HG03097 (cell line): ENCODE data around the gene DLG2.
"Not testable (repeated sequence)": the region's sequence is repeated elsewhere in the genome, so short reads cannot be mapped to it uniquely, and the experiment has no call there.

Source experiments
- ATAC-seq: cut with Tn5 transposase; IDR thresholded peaks from one replicate; pipeline ENCODE4 v1.9.1; 2021; ENCODE audit not compliant: unreplicated experiment, low FRiP score

DLG2 gene

GRCh38 chr11:85475660-85476517 lies 151.3 kb downstream of the DLG2 start:
- ATAC-seq: no peak

GRCh38 chr11:85472953-85473352 lies 154.2 kb downstream of the DLG2 start:
- ATAC-seq: no peak

- ATAC-seq: no peak
These were observed 162.9 kb downstream of the DLG2 start for GRCh38 chr11:85464283-85464682.

GRCh38 chr11:85459304-85459703 lies 167.8 kb downstream of the DLG2 start:
- ATAC-seq: no peak

GRCh38 chr11:85444479-85444878 lies 182.7 kb downstream of the DLG2 start:
- no peak for ATAC-seq

- ATAC-seq: no peak
These were observed 186.9 kb downstream of the DLG2 start for GRCh38 chr11:85440273-85440672.

GRCh38 chr11:85438328-85438727 lies 188.8 kb downstream of the DLG2 start:
- no peak for ATAC-seq

GRCh38 chr11:85431319-85431718 lies 195.8 kb downstream of the DLG2 start:
- no peak for ATAC-seq

- no peak for ATAC-seq
These were observed 203.3 kb downstream of the DLG2 start for GRCh38 chr11:85423794-85424193.

- ATAC-seq: no peak
These were observed 203.8 kb downstream of the DLG2 start for GRCh38 chr11:85423316-85423715.

- no peak for ATAC-seq
These were observed 213.0 kb downstream of the DLG2 start for GRCh38 chr11:85414175-85414574.

- ATAC-seq: no peak
These were observed 219.5 kb downstream of the DLG2 start for GRCh38 chr11:85407648-85408047.

- no peak for ATAC-seq
These were observed 220.3 kb downstream of the DLG2 start for GRCh38 chr11:85406841-85407240.

GRCh38 chr11:85406316-85406715 lies 220.8 kb downstream of the DLG2 start:
- no peak for ATAC-seq

- not testable (repeated sequence) for ATAC-seq
These were observed 231.6 kb downstream of the DLG2 start for GRCh38 chr11:85395515-85396055.

- no peak for ATAC-seq
These were observed 232.9 kb downstream of the DLG2 start for GRCh38 chr11:85394283-85394682.

GRCh38 chr11:85391141-85391540 lies 236.0 kb downstream of the DLG2 start:
- no peak for ATAC-seq

- no peak for ATAC-seq
These were observed 241.6 kb downstream of the DLG2 start for GRCh38 chr11:85385547-85385946.

- ATAC-seq: no peak
These were observed 242.0 kb downstream of the DLG2 start for GRCh38 chr11:85385111-85385510.

GRCh38 chr11:85379066-85379465 lies 248.1 kb downstream of the DLG2 start:
- ATAC-seq: no peak

- ATAC-seq: no peak
These were observed 249.2 kb downstream of the DLG2 start for GRCh38 chr11:85377901-85378300.

- ATAC-seq: no peak
These were observed 267.3 kb downstream of the DLG2 start for GRCh38 chr11:85359859-85360258.
